22Rv1 (cell line): ENCODE measurements around the gene SSH3.

Source experiments
- ZFX ChIP-seq: fragments of 450-650 bp; IDR thresholded peaks from 2 replicates; pipeline ENCODE4 v1.6.1; 2017; ENCODE audit warnings: antibody characterized with exemption, borderline replicate concordance
- TF ChIP-seq, protein P1 (sequence below): fragments of 450-650 bp; IDR thresholded peaks from 2 replicates; pipeline ENCODE4 v1.5.1; 2017; ENCODE audit warnings: mild to moderate bottlenecking

DNA sequence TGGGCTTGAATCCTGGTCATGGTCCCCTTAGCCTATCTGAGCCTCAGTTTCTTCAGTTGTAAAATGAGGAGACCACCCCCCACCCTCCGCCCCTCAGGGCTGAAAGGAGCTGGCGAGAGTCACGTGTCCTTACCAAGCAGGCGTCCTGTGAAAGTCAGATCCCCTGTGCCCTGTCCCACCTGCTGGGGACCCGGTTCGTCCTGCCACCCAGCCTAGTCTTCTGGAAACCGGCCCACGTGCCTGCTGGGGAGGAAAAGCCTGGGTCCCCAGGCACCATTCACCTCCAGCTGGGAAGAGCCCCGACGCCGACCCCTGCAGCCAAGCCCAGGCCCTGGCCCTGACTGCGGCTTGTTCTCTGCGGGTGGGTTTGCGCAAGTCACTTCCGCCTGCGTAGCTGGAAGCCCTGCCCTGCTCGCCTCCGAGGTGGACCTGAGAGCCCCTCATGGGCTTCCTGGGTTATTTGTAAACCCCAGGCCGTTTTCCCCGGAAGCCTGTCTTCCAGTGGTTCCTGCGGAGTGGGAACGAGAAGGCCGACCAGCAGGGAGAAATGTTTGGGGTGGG is 679 bp upstream of the SSH3 start:
- TF ChIP-seq, protein P1, sequence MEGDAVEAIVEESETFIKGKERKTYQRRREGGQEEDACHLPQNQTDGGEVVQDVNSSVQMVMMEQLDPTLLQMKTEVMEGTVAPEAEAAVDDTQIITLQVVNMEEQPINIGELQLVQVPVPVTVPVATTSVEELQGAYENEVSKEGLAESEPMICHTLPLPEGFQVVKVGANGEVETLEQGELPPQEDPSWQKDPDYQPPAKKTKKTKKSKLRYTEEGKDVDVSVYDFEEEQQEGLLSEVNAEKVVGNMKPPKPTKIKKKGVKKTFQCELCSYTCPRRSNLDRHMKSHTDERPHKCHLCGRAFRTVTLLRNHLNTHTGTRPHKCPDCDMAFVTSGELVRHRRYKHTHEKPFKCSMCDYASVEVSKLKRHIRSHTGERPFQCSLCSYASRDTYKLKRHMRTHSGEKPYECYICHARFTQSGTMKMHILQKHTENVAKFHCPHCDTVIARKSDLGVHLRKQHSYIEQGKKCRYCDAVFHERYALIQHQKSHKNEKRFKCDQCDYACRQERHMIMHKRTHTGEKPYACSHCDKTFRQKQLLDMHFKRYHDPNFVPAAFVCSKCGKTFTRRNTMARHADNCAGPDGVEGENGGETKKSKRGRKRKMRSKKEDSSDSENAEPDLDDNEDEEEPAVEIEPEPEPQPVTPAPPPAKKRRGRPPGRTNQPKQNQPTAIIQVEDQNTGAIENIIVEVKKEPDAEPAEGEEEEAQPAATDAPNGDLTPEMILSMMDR: no peak
- no peak for TF ChIP-seq ZFX
